Measurements from ENCODE around the gene MCF2L.

The MCF2L gene

DNA sequence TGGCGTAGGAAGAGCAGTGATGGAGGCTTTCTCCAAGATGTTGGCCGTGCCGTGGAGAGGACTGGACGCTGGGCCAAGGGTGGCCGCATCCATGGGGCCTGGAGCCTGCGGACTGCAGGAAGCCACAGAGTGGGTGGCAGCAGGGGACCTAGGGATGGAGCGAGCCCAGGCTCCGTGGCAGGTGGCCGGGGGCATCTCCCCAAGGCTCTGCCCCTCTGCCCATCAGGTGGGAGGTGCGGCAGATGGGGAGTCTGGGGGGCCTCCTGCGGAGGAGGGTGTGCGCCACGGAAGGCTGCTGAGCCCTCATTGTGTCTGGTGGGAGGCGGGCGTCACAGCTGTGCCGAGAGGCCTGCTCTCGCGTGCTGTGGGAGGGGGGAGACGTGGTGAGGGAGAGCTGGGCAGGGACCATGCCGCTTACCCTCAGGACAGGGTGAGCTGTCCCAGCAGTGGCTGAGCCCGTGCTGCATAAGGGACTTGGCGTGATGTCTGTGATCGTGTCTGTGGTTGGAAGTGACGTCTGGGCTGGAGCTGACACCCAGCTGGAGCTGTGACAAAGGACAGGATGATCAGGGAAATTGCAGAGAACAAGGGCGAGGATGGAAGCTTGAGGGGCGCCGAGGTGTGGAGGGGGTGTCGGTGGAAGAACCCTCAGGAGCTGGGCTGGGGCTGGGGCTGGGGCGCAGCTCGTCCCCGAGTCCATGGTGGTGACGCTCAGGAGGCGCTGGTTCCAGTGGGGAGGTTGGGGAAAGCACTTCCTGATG is 13.4 kb downstream of the MCF2L start:
- DNase-seq (ENCODE audit: low read depth), result no peak

DNA sequence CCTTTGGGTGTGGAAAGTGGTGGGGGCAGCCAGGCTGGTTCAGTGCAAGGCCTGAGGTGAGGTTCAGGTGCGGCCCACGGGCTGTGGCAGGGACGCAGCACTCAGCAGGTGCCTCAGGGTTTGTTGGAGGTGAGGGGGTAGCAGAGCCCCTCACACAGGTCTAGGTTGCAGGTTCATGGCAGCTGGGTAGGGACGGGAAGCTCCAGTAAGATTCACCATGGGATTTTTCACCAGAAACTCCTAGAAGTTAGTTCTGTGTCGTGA is 14.0 kb downstream of the MCF2L start:
- no peak for DNase-seq (ENCODE audit: low read depth)

DNA sequence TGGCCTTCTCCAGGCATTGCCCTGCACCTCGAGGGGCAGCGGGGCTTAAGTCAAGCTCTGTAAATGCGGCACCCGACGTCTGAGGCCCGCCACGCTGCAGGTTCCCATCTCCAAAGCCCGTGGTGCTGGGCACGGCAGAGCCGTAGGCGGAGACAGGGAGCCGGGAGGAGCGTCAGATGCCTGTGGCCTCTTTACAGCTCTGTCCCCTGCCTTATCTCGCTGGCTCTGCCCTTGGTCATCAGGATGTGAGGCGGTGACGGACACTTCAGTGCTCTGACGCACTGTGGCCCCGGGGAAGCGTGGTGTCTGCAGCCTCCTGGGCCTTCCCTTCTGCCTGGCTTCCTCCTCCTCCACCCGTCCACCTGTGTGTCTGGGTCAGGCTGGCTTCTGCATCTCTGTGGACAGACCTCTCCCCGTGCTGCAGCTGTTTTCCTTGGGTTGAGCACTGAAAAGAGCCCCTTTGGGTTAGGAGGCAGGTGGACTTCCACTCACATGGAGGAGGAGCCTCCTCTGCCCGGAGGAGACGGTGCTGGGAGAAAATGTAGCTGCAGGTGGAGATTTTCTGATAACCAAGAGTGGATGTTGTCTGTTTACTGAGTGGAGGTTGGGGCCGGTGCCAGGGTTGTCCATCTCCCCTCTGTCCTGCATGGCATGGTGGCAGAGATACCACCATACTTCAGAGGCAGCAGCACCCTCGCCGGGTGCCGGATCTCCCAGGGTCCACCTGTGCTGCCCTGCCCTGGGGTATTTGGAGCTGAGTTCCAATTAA is 14.6 kb downstream of the MCF2L start:
- no peak for DNase-seq (ENCODE audit: low read depth)

DNA sequence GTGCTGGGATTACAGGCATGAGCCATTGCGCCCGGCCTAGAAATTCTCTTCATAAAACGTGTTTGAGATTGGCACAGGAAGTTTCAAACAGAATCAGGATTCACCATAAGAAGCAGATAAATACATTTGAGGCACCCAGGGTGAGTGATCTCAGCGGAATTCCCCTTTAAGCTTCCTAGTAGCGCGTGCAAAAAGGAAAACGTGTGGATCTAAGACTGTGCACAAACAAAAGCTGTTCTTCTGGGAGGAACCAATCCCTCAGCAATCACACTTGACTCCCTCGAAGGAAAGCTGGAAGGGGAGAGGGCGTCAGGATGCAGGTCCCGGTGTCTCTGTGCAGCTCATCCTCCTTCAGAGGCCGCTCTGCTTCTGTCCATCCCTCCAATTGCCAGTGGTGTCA is 15.5 kb downstream of the MCF2L start:
- no peak for DNase-seq (ENCODE audit: low read depth)

DNA sequence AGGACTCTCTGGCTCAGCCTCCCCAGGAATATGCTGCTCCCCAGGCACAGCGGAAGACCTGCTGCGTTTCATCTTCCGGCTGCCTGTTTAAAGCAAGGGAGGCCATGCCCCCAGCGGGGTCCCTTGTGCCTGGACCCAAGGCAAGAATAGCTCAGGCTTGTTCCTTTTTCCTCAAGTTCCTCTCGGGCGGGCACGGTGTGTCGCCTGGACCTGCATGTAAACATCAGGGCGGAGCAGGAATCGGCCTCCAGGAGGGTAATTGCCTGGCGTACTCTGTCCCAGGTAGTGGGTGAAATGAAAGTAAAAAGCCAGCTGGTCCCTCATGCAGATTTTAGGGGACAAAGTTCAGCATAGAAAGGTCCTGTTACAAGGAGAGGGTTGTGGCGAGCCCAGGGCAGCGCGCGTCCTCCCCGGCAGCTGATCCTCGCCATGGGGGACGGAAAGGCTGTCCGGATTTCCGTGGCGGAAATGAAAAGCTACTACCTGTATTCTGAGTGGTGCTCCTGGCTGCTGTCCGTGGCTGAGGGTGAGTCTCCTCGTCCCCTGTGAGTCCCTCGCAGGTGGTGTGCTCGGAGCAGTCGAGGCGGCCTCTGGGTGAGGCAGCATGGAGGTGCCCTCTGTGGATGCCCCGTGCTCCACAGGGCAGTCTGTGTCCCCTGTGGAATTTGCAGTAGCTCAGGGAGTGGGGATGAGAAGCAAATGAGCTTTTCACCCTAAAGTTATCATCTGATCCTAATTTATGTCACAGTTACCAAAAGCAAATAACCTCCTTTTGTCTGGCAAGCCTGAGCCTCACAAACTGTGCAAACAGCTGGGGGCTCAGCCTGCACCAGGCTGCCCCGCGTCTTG is 16.2 kb downstream of the MCF2L start:
- DNase-seq (ENCODE audit: low read depth), result no peak

DNA sequence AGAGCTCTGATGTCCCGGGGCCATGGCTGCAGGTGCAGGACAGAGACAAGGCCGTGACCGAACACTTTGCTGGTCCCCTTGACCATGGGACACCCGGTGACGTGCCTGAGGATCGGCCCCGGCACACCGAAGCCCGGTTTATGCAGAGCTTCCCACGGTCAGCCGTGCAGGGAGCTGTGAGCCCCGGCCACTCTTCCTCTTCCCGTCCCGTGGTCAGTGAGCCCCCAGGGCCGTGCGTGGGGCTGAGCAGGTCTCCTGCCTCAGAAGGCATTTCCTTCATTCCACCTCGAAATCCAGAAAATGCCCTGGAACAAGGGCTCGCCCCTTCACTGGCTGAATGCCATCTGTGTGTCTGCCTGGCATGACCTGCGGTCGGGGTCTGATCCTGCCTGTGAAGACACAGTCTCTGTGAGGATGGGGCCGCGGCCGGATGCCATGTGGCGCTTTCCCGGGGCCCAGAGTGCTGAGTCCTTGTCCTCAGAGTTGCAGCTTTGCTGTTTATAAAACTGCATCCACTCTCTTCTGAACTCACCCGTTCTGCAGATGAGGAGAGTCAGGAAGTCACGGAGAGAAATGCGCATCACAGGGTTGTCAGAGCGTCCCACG is 16.9 kb downstream of the MCF2L start:
- DNase-seq (ENCODE audit: low read depth), result no peak

DNA sequence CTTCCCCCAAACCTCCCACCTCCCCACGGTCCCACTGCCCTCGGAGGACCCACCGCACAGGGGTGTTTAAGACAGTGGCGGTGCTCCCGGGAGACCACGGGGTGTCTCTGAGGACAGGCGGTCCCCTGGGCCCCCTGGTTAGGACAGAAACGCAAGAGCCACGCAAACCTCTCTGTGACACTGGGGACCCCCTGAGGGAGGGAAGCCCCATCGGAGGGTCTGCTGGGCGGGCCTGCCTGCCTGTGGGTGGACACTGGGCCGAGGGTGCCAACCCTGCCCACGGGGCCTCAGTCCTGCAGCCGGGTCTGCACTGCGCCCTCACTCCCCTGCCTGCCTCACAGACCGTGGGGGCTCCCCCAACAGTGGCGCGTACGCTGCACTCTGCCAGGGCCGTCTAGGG is 17.5 kb downstream of the MCF2L start:
- DNase-seq (ENCODE audit: low read depth), result no peak

DNA sequence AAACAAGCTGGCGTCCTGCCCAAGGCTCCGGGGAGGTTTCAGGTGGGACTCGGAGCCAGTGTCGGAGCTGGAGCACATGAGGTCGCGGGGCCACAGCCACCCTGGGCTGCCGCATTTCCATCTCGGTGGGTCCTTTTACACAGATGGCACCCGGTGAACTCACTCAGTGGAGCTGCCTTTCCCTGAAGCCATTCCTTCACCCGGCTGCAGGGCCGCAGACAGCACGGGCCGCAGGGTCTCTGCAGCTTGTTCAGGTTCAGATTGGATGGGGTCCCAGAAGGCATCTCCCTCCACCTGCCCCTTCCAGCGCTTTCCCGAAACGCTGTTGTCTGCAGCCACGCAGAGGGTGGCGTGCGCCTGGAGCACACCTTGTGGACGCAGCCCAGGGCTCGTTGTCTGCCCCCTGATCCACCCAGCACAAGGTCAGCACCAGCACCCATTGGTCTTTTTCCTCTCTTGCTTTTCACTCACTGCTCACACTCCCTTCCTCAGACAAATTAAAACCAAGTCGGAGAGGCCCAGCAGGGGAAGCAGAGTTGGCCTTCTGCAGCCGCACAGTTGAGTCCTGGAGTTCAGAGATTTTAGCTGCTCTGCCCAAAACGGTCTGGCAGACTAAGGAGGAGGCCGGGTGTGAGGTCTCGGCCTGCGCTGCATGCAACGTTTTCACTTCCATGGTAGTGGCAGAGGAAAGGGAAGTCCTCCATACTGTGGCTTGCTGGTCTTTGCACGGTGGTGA is 18.1 kb downstream of the MCF2L start:
- no peak for DNase-seq (ENCODE audit: low read depth)

DNA sequence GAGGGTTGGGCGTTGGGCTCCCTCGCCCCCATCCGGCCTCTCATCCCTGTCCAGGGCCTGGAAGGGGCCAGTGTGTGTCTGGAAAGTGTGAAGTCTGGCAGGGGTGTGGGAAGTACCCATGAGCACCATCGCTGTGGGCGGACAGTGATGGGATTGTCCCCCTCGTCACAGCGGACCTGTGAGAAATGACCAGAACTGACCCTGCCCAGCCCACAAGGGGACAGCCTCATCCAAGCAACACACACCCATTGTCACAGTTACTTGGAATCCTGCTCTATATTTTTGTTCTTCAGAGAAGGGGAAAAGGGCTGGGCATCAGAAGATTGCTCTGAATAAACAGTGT is 18.6 kb downstream of the MCF2L start:
- DNase-seq (ENCODE audit: low read depth), result no peak

DNA sequence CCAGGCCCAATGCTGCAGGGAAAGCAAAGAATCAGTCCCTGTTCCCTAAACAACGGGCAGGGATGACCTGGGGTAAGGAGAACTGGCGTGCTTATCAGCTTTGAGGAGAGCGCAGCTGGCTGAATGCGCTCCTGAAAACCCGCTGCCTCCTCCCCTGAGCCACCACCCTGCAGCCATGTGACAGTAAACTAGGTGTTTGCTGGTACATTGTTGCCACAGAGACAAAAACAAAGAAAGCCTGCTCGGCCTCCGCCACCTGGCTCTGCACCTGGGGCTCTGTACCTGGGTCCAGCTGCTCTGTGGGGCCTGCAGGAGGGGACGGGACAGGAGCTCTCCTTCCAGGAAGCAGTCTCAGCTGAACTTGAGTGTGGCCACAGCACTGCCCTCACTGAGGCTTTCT is 21.8 kb downstream of the MCF2L start:
- no peak for DNase-seq (ENCODE audit: low read depth)

DNA sequence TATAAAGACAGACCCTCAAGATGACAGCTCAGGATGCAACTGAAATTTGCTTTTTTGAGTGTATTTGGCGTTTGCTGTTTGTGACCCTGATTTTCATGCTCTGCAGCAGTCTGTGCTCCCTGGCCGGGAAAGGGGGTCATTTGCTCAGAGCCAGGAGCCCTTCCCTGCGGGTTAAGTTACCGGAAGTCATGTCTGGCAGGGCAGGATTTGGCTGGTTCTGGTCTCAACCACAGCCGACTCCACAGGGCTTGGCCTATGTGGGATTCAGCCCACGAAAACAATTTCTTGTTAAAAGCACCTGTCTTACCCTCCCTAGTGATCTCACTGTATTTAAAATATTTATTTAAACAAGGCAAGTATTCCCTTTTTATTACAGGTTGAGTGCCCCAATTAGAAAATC is 22.6 kb downstream of the MCF2L start:
- no peak for DNase-seq (ENCODE audit: low read depth)

DNA sequence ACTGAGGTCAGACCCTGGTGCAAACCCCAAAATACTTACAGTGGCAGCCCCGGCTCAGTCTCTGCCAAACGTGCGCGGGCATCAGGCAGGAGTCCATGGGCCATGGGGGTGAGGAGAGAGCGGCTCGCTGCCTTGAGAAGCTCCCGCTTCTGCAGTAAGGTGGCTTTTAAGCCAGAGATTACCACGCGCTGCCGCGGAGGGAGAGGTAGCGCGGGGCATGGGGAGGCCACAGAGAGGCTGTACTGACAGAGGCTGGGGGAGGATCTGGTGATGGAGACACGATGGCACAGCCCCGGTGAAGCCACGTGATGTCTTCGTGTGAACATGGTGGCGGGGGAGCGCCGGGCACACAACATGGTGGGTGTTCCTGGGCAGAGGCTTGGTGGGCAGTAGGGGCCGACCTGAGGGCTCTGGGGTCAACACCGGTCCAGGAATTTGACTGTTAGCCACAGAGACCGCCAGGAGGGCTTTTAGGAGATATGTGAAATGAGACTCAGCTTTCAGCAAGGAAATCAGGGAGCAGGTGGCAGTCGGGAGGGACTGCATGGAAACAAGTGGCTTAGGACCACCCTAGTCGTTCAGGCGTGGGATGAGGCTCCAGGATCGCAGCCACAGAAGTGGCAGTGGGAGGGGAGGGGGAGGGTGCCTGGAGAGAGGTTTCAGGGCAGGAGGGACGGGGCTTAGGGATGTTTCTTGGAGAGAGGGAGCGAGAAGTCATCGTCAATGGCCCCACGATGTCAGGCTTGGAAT is 24.1 kb downstream of the MCF2L start:
- no peak for DNase-seq (ENCODE audit: low read depth)

DNA sequence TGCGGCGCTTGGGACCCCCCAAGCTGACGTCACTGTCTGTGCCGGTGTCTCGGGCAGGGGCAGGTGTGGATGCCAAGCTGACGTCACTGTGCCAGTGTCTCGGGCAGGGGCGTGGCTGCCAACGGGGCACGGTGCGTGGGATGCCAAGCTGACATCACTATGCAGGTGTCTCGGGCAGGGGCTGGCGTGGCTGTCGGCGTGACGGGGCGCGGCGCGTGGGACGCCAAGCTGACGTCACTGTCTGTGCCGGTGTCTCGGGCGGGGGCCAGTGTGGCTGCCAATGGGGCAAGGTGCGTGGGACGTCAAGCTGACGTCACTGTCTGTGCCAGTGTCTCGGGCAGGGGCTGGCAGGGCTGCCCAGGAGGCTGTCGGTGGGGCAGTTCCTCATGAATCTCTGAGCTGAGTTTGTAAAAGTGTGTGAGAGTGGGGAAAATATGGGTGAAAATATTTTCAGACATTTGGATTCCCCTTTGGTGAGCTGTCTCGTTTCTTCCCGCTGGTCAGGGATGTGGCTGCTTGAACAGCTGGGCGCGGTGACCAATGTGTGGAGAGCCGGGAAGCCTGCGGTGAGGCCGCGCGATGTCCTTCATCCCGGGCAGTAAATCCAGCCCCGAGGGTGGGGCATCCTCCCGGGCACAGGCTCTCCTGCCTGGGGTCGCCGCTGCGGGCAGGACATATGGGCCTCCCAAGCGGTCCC is 25.2 kb downstream of the MCF2L start:
- no peak for DNase-seq (ENCODE audit: low read depth)

DNA sequence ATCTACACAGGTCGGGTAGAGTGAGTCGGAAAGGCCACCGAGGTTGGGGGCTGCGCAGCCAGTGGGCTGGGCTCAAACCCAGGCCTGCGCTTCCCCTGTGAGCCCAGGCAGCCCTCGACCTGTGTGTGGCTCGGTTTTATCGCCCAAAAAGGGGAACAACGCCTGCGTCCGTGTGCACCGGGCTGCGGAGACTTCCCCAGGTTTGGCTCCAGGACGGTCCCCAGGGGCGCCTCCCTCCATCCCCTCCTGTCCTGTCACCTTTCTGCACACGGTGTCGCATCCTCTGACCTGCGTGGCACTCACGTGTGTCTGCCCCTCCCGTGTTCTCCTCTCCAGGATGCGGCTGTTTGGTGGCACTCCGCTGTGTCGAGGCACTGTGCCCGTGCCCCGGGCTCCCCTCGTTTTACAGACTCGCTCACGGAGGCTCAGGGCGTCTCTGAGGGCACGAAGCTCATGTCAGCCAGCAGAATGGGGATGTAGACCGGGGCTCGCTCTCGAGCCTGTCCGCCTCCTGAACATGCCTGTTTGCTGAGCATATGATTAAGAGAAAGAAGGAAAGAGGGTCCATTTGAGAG is 25.9 kb downstream of the MCF2L start:
- DNase-seq (ENCODE audit: low read depth), result no peak

DNA sequence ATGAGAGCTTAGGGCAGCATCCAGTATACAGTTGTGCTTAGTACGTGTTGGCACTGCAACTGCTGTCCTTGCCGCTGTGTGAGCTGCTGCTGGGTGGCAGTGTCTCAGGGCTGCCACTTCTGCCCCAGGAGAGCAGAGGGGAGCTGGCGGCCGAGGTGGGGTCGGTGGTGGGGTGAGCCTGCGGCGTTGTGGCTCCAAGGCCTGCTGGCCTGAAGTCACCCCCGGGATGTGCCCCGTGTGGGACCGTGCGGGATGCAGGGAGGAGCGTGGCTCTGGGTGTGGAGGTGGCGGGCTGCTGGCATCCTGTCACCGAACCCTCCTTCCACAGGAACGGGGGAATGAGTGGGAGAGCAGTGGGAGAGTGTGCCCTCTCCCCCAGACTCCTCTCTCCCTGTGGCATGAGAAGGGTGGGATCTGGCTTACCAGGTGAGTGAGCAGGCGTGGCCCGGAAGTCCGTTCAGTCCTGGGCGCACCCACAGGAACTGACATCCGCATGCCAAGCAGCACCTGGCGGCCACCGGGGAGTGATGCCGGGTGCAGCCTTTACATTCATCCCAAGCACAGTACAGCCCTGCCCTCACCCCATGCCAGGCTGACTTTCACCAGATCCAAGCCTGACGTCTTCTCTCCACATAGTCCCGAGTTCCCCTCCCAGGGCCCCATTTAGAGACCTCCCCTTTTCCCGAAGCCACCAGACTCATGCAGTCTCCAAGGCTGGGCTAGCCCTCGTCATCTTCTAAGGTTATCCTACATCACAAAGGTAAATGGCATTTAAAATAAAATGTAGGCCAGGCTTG is 26.6 kb downstream of the MCF2L start:
- DNase-seq (ENCODE audit: low read depth), result no peak

DNA sequence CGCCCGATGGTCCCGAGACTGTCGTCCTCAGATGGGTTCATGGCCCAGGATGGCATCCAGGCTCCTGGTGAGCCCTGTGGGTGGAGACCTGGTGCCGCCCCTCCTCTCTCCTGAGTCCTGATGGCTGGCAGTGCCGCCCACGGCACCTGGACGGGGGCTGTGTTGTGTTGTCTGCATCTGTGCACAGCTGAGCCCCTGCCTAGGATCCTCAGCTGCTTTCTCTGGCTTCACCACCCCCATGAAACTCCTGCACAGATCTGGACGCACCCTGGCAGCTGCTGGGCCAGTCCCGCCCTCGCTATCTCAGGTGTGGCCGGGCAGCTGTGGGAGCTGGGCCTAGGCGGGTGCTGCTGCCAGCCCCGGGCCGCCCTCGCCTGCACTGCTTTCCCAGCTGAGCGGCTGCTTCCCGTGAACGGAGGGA is 27.7 kb downstream of the MCF2L start:
- no peak for DNase-seq (ENCODE audit: low read depth)

DNA sequence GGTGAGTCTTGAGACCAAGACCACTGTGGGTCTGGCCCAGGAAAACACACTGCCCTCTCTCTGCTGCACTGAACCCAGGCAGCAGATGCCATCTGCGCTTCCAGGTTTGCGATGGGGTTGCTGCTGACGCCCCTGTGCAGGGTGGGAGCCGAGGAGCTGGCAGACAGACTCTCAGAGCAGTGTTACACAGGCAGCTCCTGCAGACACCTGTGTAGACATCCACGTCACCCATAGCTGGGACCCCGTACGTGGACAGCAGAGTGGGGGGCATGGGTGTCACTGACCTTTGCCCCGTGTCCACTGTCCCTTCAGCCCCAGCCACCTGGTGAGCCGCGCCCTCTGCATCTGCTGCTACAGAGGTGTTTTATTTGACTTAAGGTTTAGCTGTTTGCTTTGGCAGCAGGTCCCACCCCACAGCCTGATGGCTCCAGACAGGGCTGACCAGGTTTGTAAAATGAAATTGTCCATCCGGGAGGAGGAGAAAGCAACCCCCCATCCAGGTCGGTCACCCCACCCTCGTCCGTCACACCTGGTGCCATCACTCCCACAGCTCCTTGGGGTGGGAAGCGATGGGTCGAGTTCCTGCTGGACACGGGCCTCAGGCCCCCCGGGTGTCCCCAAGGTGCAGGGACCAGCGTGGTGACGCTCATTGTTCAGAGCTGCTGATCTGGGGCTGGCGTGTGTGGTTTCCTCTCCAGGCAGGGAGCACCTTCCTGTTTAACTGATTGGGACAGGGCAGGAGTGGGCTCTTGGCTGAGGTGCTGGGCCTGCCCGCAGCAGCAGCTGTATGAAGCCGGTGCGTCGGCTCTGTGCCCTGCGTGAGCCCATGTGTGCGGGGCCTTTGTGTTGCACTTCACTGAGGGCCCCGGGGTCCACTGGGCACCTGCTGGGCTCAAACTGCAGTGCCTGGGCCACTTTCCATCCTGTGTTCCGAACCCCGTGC is 28.4 kb downstream of the MCF2L start:
- no peak for DNase-seq (ENCODE audit: low read depth)

DNA sequence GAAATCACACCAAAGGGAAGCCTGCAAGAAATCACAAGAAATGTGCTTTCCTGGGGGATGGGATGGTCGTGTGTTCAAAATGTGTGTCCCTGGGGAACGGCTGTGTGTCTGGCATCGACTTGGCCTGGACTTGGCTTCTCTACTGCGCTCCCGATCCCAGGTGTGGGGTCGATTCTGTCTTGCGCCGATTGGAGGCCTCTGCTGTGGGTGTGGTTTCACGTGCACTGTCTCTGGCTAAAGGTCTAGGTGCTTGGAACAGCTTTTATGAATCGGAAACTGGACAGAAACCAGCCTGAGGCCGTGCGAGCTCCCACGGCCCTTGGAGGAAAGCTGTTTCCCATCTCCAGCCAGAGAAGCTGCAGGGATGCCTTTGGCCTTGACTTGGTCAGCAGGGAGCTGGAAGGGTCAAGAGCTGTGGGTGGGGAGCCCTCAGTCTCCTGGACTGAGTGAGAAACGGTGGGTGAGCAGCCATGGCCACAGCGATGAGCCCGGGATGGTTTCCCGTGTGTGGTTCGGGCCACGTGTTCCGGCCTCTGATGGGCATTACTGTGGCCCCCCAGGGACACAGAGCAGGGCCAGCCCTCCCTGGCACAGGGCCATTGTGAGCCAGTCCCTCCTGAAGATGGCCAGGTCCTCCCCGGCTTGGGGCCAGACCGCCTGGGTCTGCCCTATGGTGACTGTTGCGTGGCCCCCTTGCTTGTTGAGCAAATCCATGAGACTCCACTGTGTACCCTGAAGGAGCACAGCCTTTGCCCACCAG is 29.7 kb downstream of the MCF2L start:
- no peak for DNase-seq (ENCODE audit: low read depth)

Data from fibroblast of gingiva (primary cell).